ENCODE results near the gene PARD3. TPM values are rescaled to one million over a fixed set of nuclear protein-coding genes. Genes with fewer than 3 reads are reported as not detected.

PARD3 gene
- total RNA-seq, 4 donors from 2014 or later = 30.9 to 54.6 (median 40.0) TPM

DNA sequence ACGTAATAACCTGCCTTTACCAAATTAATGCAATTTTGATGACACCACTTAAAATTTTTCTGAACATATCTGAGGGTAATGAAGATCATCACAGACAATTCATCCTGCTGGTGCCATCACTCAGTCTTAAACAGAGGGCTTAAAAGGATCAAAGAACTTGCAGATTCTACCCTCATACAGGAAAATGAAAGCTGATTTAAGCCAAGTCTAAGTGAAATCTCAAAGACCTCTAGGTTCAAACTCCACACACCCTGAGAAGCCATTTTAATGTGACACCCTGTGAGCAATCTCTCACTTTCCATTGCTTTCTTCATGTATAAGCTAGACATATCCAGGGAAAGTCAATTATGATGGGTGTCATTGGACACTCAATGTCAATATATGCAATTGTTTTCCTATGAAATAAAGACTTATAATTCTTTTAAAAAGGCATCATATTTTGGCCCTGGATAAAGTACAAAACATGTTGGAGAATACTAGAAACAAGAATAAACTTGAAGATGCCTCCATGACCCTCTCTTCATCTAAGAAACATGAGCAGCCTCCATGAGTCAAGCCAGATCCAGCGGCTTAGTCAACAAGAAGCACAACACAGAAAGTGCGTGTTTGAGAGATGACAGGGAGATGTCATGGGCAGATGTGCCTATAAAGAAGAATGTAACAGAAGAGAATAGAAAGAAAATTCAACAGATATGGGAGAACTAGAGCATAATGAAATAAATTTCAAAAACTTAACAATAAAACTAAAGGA, 291.9 kb downstream of the PARD3 start:
- ATAC-seq (ENCODE audit: low FRiP score) = no peak
- no peak for DNase-seq (ENCODE audit: low spot score)
- TF ChIP-seq, protein P1, sequence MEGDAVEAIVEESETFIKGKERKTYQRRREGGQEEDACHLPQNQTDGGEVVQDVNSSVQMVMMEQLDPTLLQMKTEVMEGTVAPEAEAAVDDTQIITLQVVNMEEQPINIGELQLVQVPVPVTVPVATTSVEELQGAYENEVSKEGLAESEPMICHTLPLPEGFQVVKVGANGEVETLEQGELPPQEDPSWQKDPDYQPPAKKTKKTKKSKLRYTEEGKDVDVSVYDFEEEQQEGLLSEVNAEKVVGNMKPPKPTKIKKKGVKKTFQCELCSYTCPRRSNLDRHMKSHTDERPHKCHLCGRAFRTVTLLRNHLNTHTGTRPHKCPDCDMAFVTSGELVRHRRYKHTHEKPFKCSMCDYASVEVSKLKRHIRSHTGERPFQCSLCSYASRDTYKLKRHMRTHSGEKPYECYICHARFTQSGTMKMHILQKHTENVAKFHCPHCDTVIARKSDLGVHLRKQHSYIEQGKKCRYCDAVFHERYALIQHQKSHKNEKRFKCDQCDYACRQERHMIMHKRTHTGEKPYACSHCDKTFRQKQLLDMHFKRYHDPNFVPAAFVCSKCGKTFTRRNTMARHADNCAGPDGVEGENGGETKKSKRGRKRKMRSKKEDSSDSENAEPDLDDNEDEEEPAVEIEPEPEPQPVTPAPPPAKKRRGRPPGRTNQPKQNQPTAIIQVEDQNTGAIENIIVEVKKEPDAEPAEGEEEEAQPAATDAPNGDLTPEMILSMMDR (IDR thresholded peaks at IDR 0.05) = no peak

DNA sequence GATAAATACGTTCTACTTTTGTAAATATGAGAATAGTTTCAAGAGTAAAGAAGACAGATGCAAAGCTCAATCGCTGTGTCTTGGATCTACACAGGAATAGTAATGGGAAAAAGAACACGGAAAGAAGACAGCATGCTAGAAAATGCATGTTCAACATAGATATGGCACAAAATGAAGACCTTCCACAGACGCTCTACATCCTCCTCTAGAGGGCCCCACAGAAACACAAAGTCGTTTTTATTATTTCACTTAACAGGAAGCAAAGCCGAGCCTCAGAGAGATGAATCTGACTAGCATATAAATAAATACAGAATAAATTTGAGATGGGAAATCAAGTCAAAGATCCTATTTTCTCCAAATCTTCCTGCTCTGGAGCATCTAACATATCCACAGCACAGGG, 292.6 kb downstream of the PARD3 start:
- DNase-seq (ENCODE audit: low spot score) (no peak), ATAC-seq (ENCODE audit: low FRiP score) (no peak)
- TF ChIP-seq, protein P1 (IDR thresholded peaks at IDR 0.05) = no peak

DNA sequence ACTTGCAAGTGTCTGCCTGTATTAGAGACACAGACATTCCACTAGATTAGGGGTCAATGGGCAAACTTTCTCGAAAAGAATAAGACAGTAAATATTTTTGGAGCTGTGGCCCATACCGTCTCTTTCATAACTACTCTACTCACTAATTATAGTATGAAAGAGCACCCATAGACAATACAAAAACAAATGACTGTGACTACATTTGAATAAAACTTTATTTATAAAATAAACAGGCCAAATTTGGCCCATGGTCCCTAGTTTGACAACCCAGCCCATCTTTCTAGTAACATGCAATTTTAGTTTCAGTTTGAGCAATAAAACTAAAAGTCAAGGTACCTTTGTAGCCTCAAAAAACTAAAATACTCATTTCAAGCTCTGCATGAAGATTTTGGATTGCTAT, 294.6 kb downstream of the PARD3 start:
- no peak for ATAC-seq (ENCODE audit: low FRiP score)
- TF ChIP-seq, protein P1 (IDR thresholded peaks at IDR 0.05) = no peak
- no peak for DNase-seq (ENCODE audit: low spot score)

DNA sequence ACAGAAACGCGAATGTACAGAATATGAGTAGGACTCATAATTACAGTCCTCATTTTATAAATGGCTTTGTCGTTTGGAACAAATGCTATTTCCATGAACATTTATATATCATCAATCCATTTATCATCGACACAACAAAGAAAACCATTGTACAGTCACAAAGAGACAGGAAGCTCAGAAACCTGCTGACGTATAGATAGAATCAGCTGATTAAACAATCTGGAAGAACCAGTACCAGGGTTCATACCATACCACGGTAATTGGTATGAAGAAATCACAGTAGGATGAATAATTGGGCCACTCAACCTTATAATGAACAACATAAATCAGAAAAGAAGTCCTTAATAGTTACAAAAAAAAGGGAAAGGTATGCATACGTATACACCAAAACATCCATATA, 295.0 kb downstream of the PARD3 start:
- ATAC-seq (ENCODE audit: low FRiP score) = no peak
- TF ChIP-seq, protein P1 (IDR thresholded peaks at IDR 0.05) = no peak
- DNase-seq (ENCODE audit: low spot score) = no peak

DNA sequence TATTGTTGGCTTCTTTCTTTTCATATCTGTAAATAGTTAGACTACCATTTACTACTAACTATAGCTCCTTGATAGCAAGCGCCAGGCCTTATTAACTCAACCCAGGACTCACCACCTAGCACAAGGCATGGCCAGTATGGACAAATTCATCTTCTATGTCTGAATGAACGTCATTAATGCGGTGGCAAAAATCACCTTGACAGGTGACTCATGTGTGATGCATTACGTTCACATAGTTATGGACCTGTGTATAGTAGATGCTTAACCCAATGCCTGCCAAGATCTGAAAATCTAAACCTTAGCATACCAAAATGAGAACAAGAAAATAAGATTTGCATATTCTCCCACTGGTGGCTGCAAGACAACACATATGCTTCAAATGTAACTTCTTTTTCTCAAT, 300.8 kb downstream of the PARD3 start:
- DNase-seq (ENCODE audit: low spot score) = no peak
- no peak for ATAC-seq (ENCODE audit: low FRiP score)
- TF ChIP-seq, protein P1 (IDR thresholded peaks at IDR 0.05) = no peak

DNA sequence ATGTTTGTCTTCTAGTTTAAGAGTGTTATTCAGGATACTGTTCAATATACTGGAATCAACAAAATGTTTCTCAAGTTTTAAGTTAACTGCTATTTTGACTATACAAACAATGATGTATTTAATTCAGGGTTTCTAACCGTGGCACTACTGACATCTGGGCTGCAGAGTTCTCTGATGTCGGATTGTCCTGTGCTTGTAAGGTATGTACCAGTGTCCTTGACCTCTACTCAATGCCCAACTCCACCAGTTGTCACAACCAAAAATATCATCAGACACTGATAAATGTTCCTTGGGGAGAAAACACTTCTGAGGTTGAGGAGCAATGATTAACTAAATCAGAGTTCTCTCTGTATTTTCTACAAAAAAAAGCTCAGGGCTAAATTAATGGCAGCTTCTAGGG, 301.5 kb downstream of the PARD3 start:
- TF ChIP-seq, protein P1 (IDR thresholded peaks at IDR 0.05) = no peak
- no peak for DNase-seq (ENCODE audit: low spot score)
- ATAC-seq (ENCODE audit: low FRiP score) = no peak

DNA sequence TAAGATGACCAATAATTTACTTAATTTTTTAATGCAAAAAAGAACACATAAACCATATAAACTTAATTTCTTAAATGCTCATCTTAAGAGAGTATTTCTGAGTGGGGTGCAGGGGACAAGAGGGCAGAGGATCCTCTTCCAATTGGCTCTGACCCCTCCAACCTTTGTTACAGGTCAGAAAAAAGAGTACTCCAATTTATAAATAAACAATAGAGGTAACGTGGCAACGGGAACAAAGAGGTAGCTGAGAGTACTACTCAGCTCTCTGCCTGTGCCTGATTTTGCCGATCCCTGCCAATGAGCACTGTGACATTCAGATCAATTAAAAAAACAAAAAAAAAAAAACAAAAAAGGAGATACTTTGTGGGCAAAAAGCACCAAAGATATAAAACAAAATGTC, 307.9 kb downstream of the PARD3 start:
- TF ChIP-seq, protein P1 (IDR thresholded peaks at IDR 0.05) = no peak
- no peak for ATAC-seq (ENCODE audit: low FRiP score)
- no peak for DNase-seq (ENCODE audit: low spot score)
